ENCODE results near the gene TAF10.

- no peak for TF ChIP-seq CTCF (IDR thresholded peaks at IDR 0.05)
- no peak for TF ChIP-seq EP300 (IDR thresholded peaks at IDR 0.05)
- no peak for TF ChIP-seq POLR2A (IDR thresholded peaks at IDR 0.05)
Measured at GRCh38 chr11:6607190-6607795, 4.7 kb downstream of the TAF10 start.
